Brain pericyte (primary cell): ENCODE results near the gene BOD1.
"Not testable (repeated sequence)": the region's sequence is repeated elsewhere in the genome, so short reads cannot be mapped to it uniquely, and the experiment has no call there.

ENCODE experiments used
- DNase-seq: peaks from one replicate; pipeline ENCODE4 v3.0.0-alpha.2; 2012; ENCODE audit warnings: low read depth, low spot score

Gene BOD1

GRCh38 chr5:173615884-173616576, 420 bp downstream of the BOD1 start:
- DNase-seq = peak; percentile 30

GRCh38 chr5:173614591-173614990, 1.9 kb downstream of the BOD1 start:
- no peak for DNase-seq

- no peak for DNase-seq
Measured at GRCh38 chr5:173613433-173614159, 2.9 kb downstream of the BOD1 start.

- no peak for DNase-seq
Measured at GRCh38 chr5:173612948-173613347, 3.5 kb downstream of the BOD1 start.

- DNase-seq = no peak
Measured at GRCh38 chr5:173611706-173612105, 4.7 kb downstream of the BOD1 start.

GRCh38 chr5:173604141-173604540, 12.3 kb downstream of the BOD1 start:
- DNase-seq = no peak

- no peak for DNase-seq
Measured at GRCh38 chr5:173602423-173602822, 14.0 kb downstream of the BOD1 start.

GRCh38 chr5:173598686-173599085, 17.8 kb downstream of the BOD1 start:
- DNase-seq = no peak

- DNase-seq = no peak
Measured at GRCh38 chr5:173597304-173597703, 19.1 kb downstream of the BOD1 start.

GRCh38 chr5:173595841-173596240, 20.6 kb downstream of the BOD1 start:
- DNase-seq = no peak

GRCh38 chr5:173594061-173594460, 22.4 kb downstream of the BOD1 start:
- no peak for DNase-seq

- DNase-seq = no peak
Measured at GRCh38 chr5:173592050-173592669, 24.3 kb downstream of the BOD1 start.

GRCh38 chr5:173591056-173591514, 25.4 kb downstream of the BOD1 start:
- no peak for DNase-seq

GRCh38 chr5:173590436-173591055, 25.9 kb downstream of the BOD1 start:
- no peak for DNase-seq

GRCh38 chr5:173586133-173586532, 30.3 kb downstream of the BOD1 start:
- not testable (repeated sequence) for DNase-seq

GRCh38 chr5:173583346-173583745, 33.1 kb downstream of the BOD1 start:
- DNase-seq = no peak

GRCh38 chr5:173582216-173583111, 34.0 kb downstream of the BOD1 start:
- no peak for DNase-seq

GRCh38 chr5:173581408-173582215, 34.8 kb downstream of the BOD1 start:
- no peak for DNase-seq

- DNase-seq = no peak
Measured at GRCh38 chr5:173578947-173579615, 37.4 kb downstream of the BOD1 start.

GRCh38 chr5:173577817-173578216, 38.6 kb downstream of the BOD1 start:
- no peak for DNase-seq
